Right lobe of liver (tissue), 6 donors: ENCODE results near the gene BICD2. TPM values are rescaled to one million over a fixed set of nuclear protein-coding genes. Genes with fewer than 3 reads are reported as not detected.

Source experiments
- ATAC-seq, 4 donors: fragments of 200-7000 bp; cut with Tn5 transposase; one replicate each; pipeline ENCODE4 v1.9.1; 2020; ENCODE audit warnings: mild to moderate bottlenecking in 4 of 4, moderate library complexity in 4 of 4
- DNase-seq, 3 donors: peaks; one replicate each; pipeline ENCODE4 v3.0.0-alpha.2; 2020
- H3K27ac ChIP-seq, 3 donors: fragments of 200-600 bp; one replicate each; pipeline ENCODE4 v1.8.0; 2022
- H3K27me3 ChIP-seq, 2 donors: fragments of 200-600 bp; one replicate each; pipeline ENCODE4 v1.8.0; 2022
- H3K36me3 ChIP-seq, 4 donors: fragments of 200-600 bp; sonication (generic) in 1 of 4; one replicate each; pipeline versions ENCODE4 v1.5.1 to v1.8.0; 2017 to 2022; ENCODE audit warnings: control low read depth in 1 of 4
- H3K4me1 ChIP-seq, 4 donors: fragments of 200-600 bp; sonication (generic) in 1 of 4; one replicate each; pipeline versions ENCODE4 v1.5.1 to v1.8.0; 2017 to 2022; ENCODE audit warnings: control low read depth in 1 of 4
- H3K4me3 ChIP-seq, 3 donors: fragments of 200-600 bp; one replicate each; pipeline ENCODE4 v1.8.0; 2022
- H3K9me3 ChIP-seq, 4 donors: fragments of 200-600 bp; sonication (generic) in 1 of 4; one replicate each; pipeline versions ENCODE4 v1.5.1 to v1.8.0; 2017 to 2022; ENCODE audit warnings: control low read depth in 1 of 4
- POLR2A ChIP-seq: fragments of 450-650 bp; IDR thresholded peaks from one replicate; pipeline ENCODE4 v1.6.1; 2017; ENCODE audit warnings: antibody characterized with exemption, mild to moderate bottlenecking
- WGBS: methylation state at CpG from one replicate; pipeline ENCODE4 v1.1.6; 2018; ENCODE audit warnings: low coverage, low lambda C conversion rate; ENCODE audit not compliant: insufficient coverage; ENCODE audit errors: missing lambda C conversion rate; 5-methylcytosine and 5-hydroxymethylcytosine counted together
- intact Hi-C, 2 donors: fragments of 100-400 bp; cut with DNase I; formaldehyde crosslinking; loops; one replicate each; pipeline versions ENCODE4 v1.11.2 to v1.14.1; 2022
- total RNA-seq, 6 experiments: library from RNA; depleted of rRNA in 2 of 6; stranded (reverse); fragments of >200 nt in 2 of 6; fragmentation: NEBNext Ultra II Directional in 3 of 6; extraction: Animal tissue kit (Norgen Biotek cat#: 25700) in 3 of 6; gene quantifications; one replicate each; pipeline versions ENCODE4 v1.1.0 to v1.2.4, GENCODE V29; 2016 to 2023
- TF ChIP-seq, protein P1 (sequence below), 4 donors: fragments of 200-600 bp in 3 of 4; fragments of 450-650 bp in 1 of 4; IDR thresholded peaks; one replicate each; pipeline versions ENCODE4 v1.5.1 to v1.8.0; 2016 to 2022; ENCODE audit warnings: antibody characterized with exemption in 4 of 4, mild to moderate bottlenecking in 2 of 4
- donor health status: DM: no; HTN: yes; CAD: no.
- donor health status: DM: no; HTN: no; CAD: no.
- donor health status: DM: no; HTN: no; CAD: no.
- donor health status: DM: no; HTN: yes; CAD: no.
- donor health status: DM: no; HTN: yes; CAD: no.

The BICD2 gene
- total RNA-seq, 6 experiments from 2014 or later, result 6.3 to 14.9 (median 9.8) TPM

DNA sequence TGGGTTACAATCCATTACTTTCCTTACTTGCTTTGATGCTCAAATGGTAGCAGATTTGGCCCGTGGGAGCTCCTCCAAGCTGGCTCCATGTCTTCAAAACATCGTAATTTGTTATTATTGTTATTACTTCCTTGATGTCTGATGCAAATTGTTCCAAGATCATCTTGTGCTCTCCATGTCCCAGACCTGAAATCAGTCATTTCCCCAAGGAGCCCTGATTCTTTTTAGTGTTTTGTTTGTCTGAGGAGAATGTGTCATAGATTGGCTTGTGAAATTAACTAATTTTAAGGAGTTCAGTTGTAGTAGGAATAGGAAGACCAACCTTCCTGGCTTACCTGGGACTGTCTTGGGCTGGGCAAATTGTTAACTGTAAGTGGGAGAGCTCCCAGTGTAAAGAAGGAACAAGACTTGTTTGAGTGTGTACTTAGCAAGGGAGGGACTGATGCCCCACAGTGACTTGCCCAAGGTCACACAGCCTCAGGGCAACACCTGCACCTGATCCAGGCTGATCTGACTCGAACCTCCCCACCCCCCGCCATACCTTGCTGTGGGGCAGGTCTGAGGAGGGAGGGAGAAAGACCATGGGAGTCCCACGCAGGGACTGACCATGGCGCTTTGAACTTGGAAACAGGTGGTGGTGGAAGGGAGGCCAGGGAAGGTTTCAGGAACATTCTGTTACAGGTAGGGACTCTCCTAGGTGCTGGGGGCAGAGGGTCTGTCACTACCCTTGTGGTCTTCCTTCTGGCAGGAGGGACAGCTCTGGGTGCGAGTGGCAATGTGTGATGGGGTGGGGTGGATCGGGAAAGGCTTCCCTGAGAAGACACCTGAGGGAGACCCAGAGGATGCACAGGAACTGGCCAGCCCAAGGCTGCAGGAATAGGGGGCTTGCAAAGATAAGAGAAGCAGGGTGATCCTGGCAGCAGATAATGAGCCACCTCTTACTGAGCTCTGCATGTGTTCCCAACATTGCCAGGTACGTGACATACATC lies 2.7 kb upstream of the BICD2 start:
- H3K9me3 ChIP-seq, result no peaks in the 10 kb centered on the region
- no peaks in the 10 kb centered on the region for H3K27me3 ChIP-seq
- no peak for ATAC-seq
- 73% methylated on average over 4 of the region's 9 CpGs for whole genome bisulfite sequencing
- H3K4me3 ChIP-seq, result no peak overlapping the region
- H3K27ac ChIP-seq, result no peak overlapping the region
- H3K36me3 ChIP-seq, result no peaks in the 10 kb centered on the region
- intact Hi-C loops, result loop anchor here in 1 of 2 donors (10.0 kb wide), 1 partner anchor 103 kb away; no protein-coding TSS in a partner anchor
- TF ChIP-seq, protein P1, sequence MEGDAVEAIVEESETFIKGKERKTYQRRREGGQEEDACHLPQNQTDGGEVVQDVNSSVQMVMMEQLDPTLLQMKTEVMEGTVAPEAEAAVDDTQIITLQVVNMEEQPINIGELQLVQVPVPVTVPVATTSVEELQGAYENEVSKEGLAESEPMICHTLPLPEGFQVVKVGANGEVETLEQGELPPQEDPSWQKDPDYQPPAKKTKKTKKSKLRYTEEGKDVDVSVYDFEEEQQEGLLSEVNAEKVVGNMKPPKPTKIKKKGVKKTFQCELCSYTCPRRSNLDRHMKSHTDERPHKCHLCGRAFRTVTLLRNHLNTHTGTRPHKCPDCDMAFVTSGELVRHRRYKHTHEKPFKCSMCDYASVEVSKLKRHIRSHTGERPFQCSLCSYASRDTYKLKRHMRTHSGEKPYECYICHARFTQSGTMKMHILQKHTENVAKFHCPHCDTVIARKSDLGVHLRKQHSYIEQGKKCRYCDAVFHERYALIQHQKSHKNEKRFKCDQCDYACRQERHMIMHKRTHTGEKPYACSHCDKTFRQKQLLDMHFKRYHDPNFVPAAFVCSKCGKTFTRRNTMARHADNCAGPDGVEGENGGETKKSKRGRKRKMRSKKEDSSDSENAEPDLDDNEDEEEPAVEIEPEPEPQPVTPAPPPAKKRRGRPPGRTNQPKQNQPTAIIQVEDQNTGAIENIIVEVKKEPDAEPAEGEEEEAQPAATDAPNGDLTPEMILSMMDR (IDR thresholded peaks at IDR 0.05), result no peak
- TF ChIP-seq POLR2A, result no peak
- no peak for DNase-seq
- peaks cover 0 to 11% (median 3%) of the 10 kb centered on the region in 4 donors for H3K4me1 ChIP-seq

DNA sequence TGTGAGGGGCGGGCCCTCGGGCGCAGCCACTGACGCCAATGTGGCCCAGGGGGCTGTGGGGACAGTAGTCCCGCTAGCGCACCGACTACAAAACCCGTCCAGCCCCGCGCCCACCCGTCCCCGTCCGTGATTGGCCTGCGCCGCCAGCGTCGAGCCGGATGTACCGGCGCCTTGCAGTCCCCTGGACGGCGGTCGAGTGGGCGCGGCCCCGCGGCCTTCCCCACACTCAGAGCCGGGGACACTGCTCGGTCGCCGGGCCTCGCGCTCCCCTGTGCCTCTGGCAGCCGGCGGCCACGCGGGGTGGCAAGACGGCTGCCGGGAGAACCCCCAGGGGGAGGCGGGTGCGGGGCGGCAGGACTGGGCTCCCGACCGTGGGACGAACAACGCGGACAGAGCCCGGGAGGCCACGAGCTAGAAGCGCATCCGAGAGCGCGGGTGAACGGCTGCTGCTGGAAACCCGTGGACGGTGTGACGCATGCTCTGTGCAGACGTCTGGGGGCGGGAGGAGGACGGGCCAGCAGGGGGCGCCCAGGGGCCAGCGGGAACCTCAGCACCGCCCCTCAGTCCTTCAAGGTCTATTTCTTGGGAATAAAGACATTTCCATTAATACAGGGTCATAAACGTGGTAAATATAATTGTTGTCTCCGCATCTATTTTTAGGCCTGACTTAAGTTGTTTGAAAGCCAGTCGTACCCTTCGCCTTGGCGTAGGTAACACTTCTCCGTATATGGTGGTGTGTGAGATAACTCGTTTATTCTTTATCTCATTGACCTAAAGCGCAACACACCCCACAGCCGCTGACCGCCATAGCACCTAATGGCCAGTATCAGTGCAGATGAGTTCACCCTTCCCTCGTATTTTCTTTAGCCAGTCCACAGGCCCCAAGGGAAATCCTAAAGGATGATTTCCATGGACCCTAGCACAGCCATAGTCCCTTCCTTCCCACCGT lies 629 bp upstream of the BICD2 start:
- Histone ChIP-seq H3K4me1 (peaks cover 0 to 15% (median 3%) of the 10 kb centered on the region in 4 donors), H3K27me3 (no peaks in the 10 kb centered on the region), H3K9me3 (no peaks in the 10 kb centered on the region), H3K36me3 (no peaks in the 10 kb centered on the region), H3K4me3 (peak overlapping the region; percentile 86 to 96 (median 94)), H3K27ac (peak overlapping the region; percentile 97 to 98 (median 98))
- ATAC-seq, result peak; percentile 93 to 97 (median 95)
- intact Hi-C loops, result loop anchor here in 1 of 2 donors (10.0 kb wide), 1 partner anchor 100 kb away; no protein-coding TSS in a partner anchor
- TF ChIP-seq POLR2A, result peak; percentile 97
- TF ChIP-seq, protein P1 (IDR thresholded peaks at IDR 0.05), result peak; percentile 93 to 99 (median 97)
- peak; percentile 98 to 99 (median 99) for DNase-seq
- 0% methylated on average over 12 of the region's 75 CpGs for WGBS

- intact Hi-C loops, result loop anchor here in 1 of 2 donors (10.0 kb wide), 1 partner anchor 99 kb away; no protein-coding TSS in a partner anchor
- H3K4me3 ChIP-seq, result peak overlapping the region; percentile 86 to 96 (median 95)
- 30% methylated on average over 4 of the region's 42 CpGs for WGBS
- H3K9me3 ChIP-seq, result no peaks in the 10 kb centered on the region
- H3K4me1 ChIP-seq, result peaks cover 0 to 15% (median 3%) of the 10 kb centered on the region in 4 donors
- peak in 2 of 3 donors; percentile 49 to 71 for DNase-seq
- TF ChIP-seq, protein P1 (IDR thresholded peaks at IDR 0.05), result no peak
- TF ChIP-seq POLR2A, result no peak
- H3K27ac ChIP-seq, result peak overlapping the region; percentile 40 to 75 (median 68)
- ATAC-seq, result no peak
- H3K36me3 ChIP-seq, result no peaks in the 10 kb centered on the region
- no peaks in the 10 kb centered on the region for H3K27me3 ChIP-seq
Observed at GRCh38 chr9:92763721-92764380, 782 bp downstream of the BICD2 start.
